GM12872 (cell line): ENCODE results near the gene FSTL3.

Experiments used
- TF ChIP-seq, protein P1 (sequence below): IDR thresholded peaks from 3 replicates; pipeline ENCODE4 v1.5.1; 2011; ENCODE audit warnings: low read depth, mild to moderate bottlenecking, low read length, moderate library complexity; ENCODE audit not compliant: insufficient read depth

The FSTL3 gene

DNA sequence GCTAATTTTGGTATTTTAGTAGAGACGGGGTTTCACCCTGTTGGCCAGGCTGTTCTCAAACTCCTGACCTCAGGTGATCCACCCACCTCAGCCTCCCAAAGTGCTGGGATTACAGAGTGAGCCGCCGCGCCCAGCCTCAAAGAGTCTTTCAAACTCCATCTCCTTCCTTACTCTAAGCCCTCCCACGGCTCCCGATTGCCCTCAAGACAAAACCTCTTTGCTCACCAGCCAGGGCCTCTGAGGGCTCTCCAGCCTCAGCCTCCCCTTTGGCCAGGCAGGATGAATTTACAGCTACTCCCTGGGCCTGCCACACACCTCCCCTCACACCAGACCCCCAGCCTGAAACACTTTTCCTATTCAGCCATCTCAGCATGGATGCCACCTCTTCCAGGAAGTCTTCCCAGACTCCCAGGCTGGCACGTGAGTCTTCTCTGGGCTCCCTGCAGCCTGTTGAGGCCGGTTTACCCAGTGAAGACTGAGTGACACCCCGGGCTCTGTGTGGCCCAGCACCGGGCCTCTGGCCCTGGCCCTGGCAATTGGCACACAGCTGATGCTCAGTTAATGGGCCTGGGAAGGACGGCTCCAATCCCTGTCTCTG lies 11.5 kb downstream of the FSTL3 start:
- TF ChIP-seq, protein P1, sequence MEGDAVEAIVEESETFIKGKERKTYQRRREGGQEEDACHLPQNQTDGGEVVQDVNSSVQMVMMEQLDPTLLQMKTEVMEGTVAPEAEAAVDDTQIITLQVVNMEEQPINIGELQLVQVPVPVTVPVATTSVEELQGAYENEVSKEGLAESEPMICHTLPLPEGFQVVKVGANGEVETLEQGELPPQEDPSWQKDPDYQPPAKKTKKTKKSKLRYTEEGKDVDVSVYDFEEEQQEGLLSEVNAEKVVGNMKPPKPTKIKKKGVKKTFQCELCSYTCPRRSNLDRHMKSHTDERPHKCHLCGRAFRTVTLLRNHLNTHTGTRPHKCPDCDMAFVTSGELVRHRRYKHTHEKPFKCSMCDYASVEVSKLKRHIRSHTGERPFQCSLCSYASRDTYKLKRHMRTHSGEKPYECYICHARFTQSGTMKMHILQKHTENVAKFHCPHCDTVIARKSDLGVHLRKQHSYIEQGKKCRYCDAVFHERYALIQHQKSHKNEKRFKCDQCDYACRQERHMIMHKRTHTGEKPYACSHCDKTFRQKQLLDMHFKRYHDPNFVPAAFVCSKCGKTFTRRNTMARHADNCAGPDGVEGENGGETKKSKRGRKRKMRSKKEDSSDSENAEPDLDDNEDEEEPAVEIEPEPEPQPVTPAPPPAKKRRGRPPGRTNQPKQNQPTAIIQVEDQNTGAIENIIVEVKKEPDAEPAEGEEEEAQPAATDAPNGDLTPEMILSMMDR, result no peak

DNA sequence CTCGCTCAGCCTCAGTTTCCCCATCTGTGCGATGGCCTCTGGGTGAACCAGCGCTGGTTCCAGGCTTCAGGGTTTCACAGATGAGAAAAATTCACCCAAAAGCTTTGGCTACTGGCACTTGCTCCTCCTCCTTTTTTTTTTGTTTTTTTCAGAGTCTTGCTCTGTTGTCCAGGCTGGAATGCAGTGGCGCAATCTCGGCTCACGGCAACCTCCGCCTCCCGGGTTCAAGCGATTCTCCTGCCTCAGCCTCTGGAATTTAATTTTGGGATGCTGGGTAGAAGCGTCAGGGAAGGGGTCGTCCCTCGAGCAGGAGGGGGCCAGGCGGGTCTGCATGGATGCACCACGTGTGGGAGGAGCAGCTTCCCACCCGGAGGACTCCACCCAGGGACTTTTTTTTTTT lies 12.0 kb downstream of the FSTL3 start:
- TF ChIP-seq, protein P1, result no peak

DNA sequence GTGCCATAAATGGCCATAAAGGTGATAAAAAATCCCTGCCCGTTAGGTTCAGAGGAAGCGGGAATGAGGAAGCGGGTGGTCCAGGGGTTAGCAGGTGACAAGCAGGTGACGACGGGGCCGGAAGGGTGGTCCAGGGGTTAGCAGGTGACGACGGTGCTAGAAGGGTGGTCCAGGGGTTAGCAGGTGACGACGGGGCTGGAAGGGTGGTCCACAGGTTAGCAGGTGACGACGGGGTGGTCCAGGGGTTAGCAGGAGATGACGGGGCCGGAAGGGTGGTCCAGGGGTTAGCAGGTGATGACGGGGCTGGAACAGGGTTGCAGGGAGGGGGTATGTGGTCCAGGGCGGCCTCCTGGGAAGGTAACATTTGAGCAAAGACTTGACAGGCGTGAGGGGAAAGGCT lies 12.8 kb downstream of the FSTL3 start:
- TF ChIP-seq, protein P1, result no peak

DNA sequence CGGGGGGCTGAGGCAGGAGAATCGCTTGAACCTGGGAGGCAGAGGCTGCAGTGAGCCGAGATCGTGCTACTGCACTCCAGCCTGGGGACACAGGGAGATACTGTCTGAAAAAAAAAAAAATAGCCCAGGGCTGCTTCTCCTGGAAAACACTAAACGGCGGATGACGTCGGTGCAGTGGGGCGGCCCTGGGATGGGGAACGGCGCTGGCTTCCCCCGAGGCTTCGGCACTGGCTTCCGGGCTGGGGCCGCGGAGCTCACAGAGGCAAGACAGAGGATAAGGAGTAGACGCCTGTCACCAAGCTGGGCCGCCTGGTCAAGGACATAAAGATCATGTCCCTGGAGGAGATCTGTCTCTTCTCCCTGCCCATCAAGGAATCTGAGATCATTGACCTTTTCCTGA lies 14.0 kb downstream of the FSTL3 start:
- TF ChIP-seq, protein P1, result no peak

DNA sequence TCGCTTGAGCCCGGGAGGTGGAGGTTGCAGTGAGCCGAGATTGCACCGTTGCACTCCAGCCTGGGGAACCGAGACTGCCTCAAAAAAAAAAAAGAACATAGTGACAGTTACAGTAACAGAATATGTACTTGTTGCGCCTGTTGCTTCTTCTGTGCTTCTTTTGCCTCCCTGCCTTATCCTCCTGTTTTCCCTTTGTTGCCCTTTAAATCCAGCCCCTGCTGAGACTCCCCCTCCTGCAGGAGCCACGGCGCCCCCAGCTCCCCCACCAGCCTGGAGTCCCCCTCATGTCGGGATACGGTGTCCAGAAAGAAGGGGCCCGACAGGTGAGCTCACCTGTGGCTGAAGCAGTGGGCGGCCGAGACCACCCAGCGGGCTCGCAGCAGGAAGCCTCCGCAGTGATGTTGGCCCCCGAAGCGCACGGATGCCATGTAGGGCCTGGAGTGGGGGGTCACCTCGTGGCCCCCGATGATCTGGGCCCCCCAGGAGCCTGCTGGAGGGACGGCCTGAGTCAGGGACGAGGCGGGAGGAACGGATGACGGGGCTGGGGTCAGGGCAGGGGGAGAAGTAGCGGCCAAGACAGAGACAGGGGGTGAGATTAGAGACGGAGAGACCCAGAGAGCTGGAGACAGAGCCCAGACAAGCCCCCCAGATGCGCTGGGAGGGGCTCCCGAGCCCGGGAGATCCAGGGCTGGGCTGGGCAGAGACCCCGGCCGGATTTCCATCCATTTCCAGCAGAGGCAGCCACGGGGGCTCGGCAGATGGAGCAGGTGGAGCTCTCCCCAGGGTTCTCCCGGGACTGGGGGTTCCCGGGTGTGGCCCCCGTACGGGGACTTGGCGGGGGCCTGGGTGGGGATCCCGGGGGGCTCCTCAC lies 18.5 kb downstream of the FSTL3 start:
- TF ChIP-seq, protein P1, result no peak

DNA sequence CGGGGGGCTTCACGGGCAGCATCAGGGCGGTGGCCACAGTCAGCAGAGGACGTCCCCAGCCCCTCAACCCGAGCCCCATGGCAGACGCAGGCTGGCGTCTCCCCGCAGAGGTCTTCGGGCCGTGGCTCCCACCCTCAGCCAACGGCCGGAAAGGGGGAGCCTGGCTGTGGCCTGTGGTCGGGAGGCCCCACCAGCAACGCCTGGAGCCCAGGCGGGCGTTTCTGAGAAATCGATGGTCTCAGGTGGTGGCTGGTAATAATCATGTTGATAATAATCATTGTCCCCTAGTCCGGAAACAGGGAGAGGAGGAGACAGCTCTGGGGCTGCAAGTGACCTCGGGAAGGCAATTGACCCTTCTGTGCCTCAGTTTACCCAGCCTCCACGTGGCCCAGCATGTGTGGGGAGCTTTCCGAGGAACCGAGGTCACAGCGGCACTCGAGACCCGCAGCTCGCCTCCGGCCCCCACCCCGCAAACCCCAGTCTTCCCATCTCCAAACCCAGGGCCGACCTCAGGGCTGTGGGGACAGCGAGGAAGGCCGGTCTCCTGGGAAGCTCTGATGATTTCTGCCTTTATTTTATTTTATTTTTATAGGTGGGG lies 19.3 kb downstream of the FSTL3 start, which contains the start of gene PRSS57:
TSS of gene PRSS57 (minus strand) at position 101 of the 598 bp plus-strand sequence. CDS start at position 79, 22 bp downstream.
- TF ChIP-seq, protein P1, result no peak

DNA sequence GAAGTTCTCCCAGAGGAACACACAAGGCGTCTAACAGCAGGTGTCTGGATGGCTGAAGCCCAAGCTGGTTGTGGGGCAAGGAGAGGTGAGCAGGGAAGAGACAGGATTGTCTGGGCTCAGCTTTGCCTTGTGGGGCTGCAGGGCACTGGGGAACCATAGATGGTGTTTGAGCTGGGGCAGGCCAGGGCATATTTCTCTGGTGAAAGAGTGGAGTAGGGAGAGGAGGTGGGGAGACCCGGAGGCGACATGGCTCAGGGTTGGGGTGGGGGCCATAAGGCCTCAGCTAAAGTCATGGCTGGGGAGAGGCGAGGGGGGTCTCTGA lies 27.1 kb downstream of the FSTL3 start:
- TF ChIP-seq, protein P1, result no peak
